ENCODE results near the gene KRT80. TPM values are rescaled to one million over a fixed set of nuclear protein-coding genes. Genes with fewer than 3 reads are reported as not detected.

The KRT80 gene
- total RNA-seq, 2 donors from 2014 or later = 0.07 to 0.09 TPM

DNA sequence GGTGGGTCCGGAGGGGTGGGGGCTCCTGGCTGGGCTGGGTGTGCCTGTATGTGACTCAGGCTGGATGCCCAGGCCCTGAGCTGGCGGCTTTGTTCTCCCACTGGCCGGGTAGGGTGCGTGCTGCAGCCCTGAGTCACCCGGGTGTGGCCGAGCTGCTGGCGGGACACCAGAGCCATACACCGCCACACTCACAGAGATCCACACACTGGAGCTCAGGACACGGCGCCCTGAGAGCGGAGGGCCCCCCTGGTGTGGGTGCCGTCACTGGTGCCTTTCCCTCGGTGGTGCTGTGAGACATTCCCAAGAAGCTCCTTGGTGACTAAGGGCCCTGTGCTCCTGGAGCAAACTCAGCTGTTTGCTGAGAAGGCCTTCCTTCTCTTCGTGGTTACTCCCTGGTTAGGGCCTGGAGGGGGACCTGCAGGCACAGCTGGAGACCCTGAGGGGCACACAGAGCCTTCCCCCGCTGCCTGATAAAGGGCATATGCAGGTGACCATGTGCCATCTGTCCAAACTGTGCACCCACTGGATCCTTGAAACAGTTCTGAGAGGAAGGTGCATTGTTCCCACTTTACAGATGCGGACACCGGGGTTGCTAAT lies 44.3 kb downstream of the KRT80 start:
- H3K4me1 Mint-ChIP-seq = peaks cover 5% of the 10 kb centered on the region
- H3K4me3 ChIP-seq (ENCODE audit: low read length) = no peak overlapping the region
- no peaks in the 10 kb centered on the region for H3K9me3 Mint-ChIP-seq
- DNase-seq = peak; percentile 72
- H3K27ac Mint-ChIP-seq = no peak overlapping the region
- H3K27ac ChIP-seq (ENCODE audit: low read depth, low read length) = no peak overlapping the region
- H3K27me3 Mint-ChIP-seq (ENCODE audit: insufficient read depth) = no peaks in the 10 kb centered on the region
- TF ChIP-seq, protein P1, sequence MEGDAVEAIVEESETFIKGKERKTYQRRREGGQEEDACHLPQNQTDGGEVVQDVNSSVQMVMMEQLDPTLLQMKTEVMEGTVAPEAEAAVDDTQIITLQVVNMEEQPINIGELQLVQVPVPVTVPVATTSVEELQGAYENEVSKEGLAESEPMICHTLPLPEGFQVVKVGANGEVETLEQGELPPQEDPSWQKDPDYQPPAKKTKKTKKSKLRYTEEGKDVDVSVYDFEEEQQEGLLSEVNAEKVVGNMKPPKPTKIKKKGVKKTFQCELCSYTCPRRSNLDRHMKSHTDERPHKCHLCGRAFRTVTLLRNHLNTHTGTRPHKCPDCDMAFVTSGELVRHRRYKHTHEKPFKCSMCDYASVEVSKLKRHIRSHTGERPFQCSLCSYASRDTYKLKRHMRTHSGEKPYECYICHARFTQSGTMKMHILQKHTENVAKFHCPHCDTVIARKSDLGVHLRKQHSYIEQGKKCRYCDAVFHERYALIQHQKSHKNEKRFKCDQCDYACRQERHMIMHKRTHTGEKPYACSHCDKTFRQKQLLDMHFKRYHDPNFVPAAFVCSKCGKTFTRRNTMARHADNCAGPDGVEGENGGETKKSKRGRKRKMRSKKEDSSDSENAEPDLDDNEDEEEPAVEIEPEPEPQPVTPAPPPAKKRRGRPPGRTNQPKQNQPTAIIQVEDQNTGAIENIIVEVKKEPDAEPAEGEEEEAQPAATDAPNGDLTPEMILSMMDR (conservative IDR thresholded peaks at IDR 0.05) = no peak
- no peaks in the 10 kb centered on the region for H3K9me3 ChIP-seq (ENCODE audit: control insufficient read depth, low read length)
- H3K4me1 ChIP-seq (ENCODE audit: control insufficient read depth, insufficient read depth, low read length) = no peaks in the 10 kb centered on the region
- no peak overlapping the region for H3K4me3 Mint-ChIP-seq
- H3K36me3 Mint-ChIP-seq (ENCODE audit: low read depth) = no peaks in the 10 kb centered on the region
- H3K27me3 ChIP-seq (ENCODE audit: control insufficient read depth, insufficient read depth, low read length, poor library complexity, severe bottlenecking) = no peaks in the 10 kb centered on the region
- no peak overlapping the region for H3K9ac ChIP-seq (ENCODE audit: extremely low read depth, low read length, poor library complexity, severe bottlenecking)
- WGBS, 2 experiments (ENCODE audit: insufficient coverage in 1 of 2, insufficient read length in 1 of 2) = 89 to 91% methylated on average over 16 to 17 of the region's 17 CpGs
- H3K36me3 ChIP-seq (ENCODE audit: control insufficient read depth, insufficient read depth, low read length) = no peaks in the 10 kb centered on the region

DNA sequence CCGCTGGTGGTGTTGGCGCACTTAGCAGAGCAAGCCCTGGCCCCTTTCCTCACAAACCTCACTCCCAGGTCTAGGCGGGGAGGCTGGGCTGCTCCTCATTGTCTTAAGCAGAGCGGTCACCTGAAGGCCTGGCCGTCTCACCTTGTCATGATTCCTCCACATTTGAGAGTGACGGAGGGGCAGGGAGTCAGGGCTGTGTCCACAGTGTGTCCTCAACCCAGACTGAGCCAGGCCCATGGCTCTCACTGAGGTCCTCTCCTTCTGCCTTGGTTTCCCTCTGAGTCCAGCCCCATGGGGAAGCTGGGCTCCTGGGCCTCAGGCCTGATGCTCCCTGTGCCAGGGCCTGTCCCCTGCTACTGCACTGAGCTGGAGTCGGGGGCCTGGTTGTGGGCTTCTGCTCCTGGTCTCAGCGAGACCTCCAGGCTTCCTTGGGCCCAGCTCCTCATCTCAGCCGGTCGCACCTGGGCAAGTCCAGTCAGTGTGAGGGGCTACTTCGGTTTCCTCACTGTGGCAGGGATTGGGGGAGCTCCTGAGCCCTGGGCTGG lies 44.9 kb downstream of the KRT80 start:
- peaks cover 5% of the 10 kb centered on the region for H3K4me1 Mint-ChIP-seq
- no peaks in the 10 kb centered on the region for H3K27me3 Mint-ChIP-seq (ENCODE audit: insufficient read depth)
- TF ChIP-seq, protein P1 (conservative IDR thresholded peaks at IDR 0.05) = no peak
- H3K9me3 Mint-ChIP-seq = no peaks in the 10 kb centered on the region
- WGBS, 2 experiments (ENCODE audit: insufficient coverage in 1 of 2, insufficient read length in 1 of 2) = 91 to 94% methylated on average over 10 to 11 of the region's 11 CpGs
- H3K27ac ChIP-seq (ENCODE audit: low read depth, low read length) = no peak overlapping the region
- no peaks in the 10 kb centered on the region for H3K36me3 ChIP-seq (ENCODE audit: control insufficient read depth, insufficient read depth, low read length)
- H3K4me1 ChIP-seq (ENCODE audit: control insufficient read depth, insufficient read depth, low read length) = no peaks in the 10 kb centered on the region
- H3K27ac Mint-ChIP-seq = no peak overlapping the region
- H3K9me3 ChIP-seq (ENCODE audit: control insufficient read depth, low read length) = no peaks in the 10 kb centered on the region
- H3K4me3 Mint-ChIP-seq = no peak overlapping the region
- H3K27me3 ChIP-seq (ENCODE audit: control insufficient read depth, insufficient read depth, low read length, poor library complexity, severe bottlenecking) = no peaks in the 10 kb centered on the region
- H3K36me3 Mint-ChIP-seq (ENCODE audit: low read depth) = no peaks in the 10 kb centered on the region
- peak; percentile 51 for DNase-seq
- no peak overlapping the region for H3K4me3 ChIP-seq (ENCODE audit: low read length)
- no peak overlapping the region for H3K9ac ChIP-seq (ENCODE audit: extremely low read depth, low read length, poor library complexity, severe bottlenecking)

DNA sequence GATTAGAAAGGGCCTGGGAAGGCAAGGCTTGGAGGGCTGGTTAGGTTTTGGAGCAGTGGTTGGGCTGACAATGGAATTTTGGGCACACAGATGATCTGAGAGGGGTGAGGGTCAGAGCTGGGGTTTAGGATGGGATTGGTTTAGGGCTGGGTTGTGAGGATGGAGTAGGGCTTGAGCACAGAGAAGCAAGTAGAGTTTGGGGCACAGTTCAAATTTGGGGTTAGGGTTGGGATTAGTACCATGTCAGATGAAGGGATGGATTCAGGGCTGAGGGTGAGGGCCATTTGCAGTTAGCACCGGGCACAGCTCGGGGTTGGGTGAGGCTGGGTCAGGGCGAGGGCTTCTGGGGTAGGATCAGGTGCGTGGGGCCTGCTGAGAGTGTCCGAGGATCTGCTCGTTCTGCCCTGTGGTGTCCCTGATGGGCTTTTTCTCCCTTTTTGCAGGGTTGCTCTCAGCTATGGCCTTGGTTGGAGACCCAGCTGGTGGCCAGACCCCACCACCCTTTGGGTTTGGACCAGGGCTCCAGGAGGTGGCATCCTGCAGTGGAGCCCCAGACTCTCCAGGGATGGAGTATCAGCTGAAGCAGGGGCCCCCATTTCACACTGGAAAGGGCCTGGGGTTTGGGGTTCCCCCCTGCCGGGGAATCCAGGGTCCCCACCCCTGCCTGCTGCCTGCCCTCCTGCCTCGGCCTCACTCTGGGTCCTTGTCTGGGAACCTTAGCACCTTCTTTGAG lies 45.6 kb downstream of the KRT80 start:
- H3K27ac ChIP-seq (ENCODE audit: low read depth, low read length) = no peak overlapping the region
- no peak overlapping the region for H3K9ac ChIP-seq (ENCODE audit: extremely low read depth, low read length, poor library complexity, severe bottlenecking)
- no peaks in the 10 kb centered on the region for H3K4me1 ChIP-seq (ENCODE audit: control insufficient read depth, insufficient read depth, low read length)
- peaks cover 5% of the 10 kb centered on the region for H3K4me1 Mint-ChIP-seq
- H3K9me3 Mint-ChIP-seq = no peaks in the 10 kb centered on the region
- H3K9me3 ChIP-seq (ENCODE audit: control insufficient read depth, low read length) = no peaks in the 10 kb centered on the region
- no peaks in the 10 kb centered on the region for H3K36me3 Mint-ChIP-seq (ENCODE audit: low read depth)
- H3K4me3 Mint-ChIP-seq = no peak overlapping the region
- DNase-seq = no peak
- no peak overlapping the region for H3K4me3 ChIP-seq (ENCODE audit: low read length)
- 92% methylated on average over 4 to 8 of the region's 8 CpGs for WGBS, 2 experiments (ENCODE audit: insufficient coverage in 1 of 2, insufficient read length in 1 of 2)
- H3K27ac Mint-ChIP-seq = no peak overlapping the region
- H3K36me3 ChIP-seq (ENCODE audit: control insufficient read depth, insufficient read depth, low read length) = no peaks in the 10 kb centered on the region
- H3K27me3 ChIP-seq (ENCODE audit: control insufficient read depth, insufficient read depth, low read length, poor library complexity, severe bottlenecking) = no peaks in the 10 kb centered on the region
- TF ChIP-seq, protein P1 (conservative IDR thresholded peaks at IDR 0.05) = no peak
- H3K27me3 Mint-ChIP-seq (ENCODE audit: insufficient read depth) = no peaks in the 10 kb centered on the region

Measured in endodermal cell (in vitro differentiated cells).